ENCODE measurements around the gene MUC20. TPM values are rescaled to one million over a fixed set of nuclear protein-coding genes. Genes with fewer than 3 reads are reported as not detected.

Gene MUC20
- total and polyA plus RNA-seq, 9 of the 15 experiments (the other 6 are each of a cell fraction or from before 2014, with no cell fraction given): 0.03 to 0.23 (median 0.15) TPM; not detected in 3

- Histone ChIP-seq H3K79me2 (ENCODE audit: control insufficient read depth, insufficient read depth, low read length) (no peaks in the 10 kb centered on the region), H3K27me3 (ENCODE audit: control insufficient read depth in 2 of 2, insufficient read depth in 2 of 2, low read length in 2 of 2) (peaks cover 30 to 38% of the 10 kb centered on the region in 2 experiments), H4K20me1 (replicated peaks; ENCODE audit: control insufficient read depth, insufficient read depth, low read length) (no peaks in the 10 kb centered on the region; the same call in 1 of the 2 replicates), H3K27ac (ENCODE audit: extremely low read depth, low read depth, low read length) (no peak overlapping the region), H3K4me1 (replicated peaks in 1 of 2; ENCODE audit: control insufficient read depth in 2 of 2, insufficient read depth in 2 of 2, low read length in 2 of 2) (peaks cover 0 to 5% of the 10 kb centered on the region in 2 experiments; a peak in 3 of 5 replicates), H3K36me3 (ENCODE audit: control insufficient read depth, insufficient read depth, low read length) (no peaks in the 10 kb centered on the region), H3K4me3 (no peak overlapping the region), H3K9me1 (ENCODE audit: control insufficient read depth, insufficient read depth, low read length) (no peaks in the 10 kb centered on the region), H3K9me3 (replicated peaks; ENCODE audit: control insufficient read depth, insufficient read depth, low read depth, low read length) (no peaks in the 10 kb centered on the region), H3K9ac (ENCODE audit: insufficient read depth in 1 of 2, low read depth in 2 of 2, low read length in 2 of 2) (no peak overlapping the region), H2AFZ (ENCODE audit: low read depth, low read length) (no peak overlapping the region), H3K4me2 (ENCODE audit: insufficient read depth, low read length) (no peak overlapping the region)
- POLR2A ChIA-PET: interaction anchor here (0.7 to 3.2 kb wide), 6 partner anchors 8 to 133 kb away, joined by 3 to 24 read pairs (median 6); no protein-coding TSS in a partner anchor
- no TSS peak for BruUV-seq (replicated peaks)
- no peak for ATAC-seq
- intact Hi-C loops (cut with micrococcal nuclease) (loop anchor here (10.0 kb wide), 2 partner anchors 173 to 477 kb away; partner anchors contain the start of gene PPP1R2), in situ Hi-C loops (cut with MboI) (loop anchor here (5.0 to 25.0 kb wide), 3 partner anchors 101 to 794 kb away; partner anchors contain the start of genes RNF168, SLC51A, SMCO1 and ZDHHC19)
- no peak for DNase-seq (ENCODE audit: extremely low read depth in 1 of 4, low spot score in 3 of 4)
- CTCF ChIA-PET (ENCODE audit: low intra/inter-chr PET ratio): no interaction called here
- FAIRE-seq: no peak
- WGBS (ENCODE audit: insufficient coverage, low coverage, missing lambda C conversion rate): under 1% methylated on average over 5 of the region's 5 CpGs
- TF ChIP-seq ZNF695 (CRISPR knock-in tag; IDR thresholded peaks at IDR 0.05) (no peak), GABPB2 (CRISPR knock-in tag; conservative IDR thresholded peaks at IDR 0.05) (no peak), MBD1 (CRISPR knock-in tag; IDR thresholded peaks at IDR 0.05) (no peak), CBX8 (IDR thresholded peaks at IDR 0.05; ENCODE audit: borderline replicate concordance, extremely low read depth, low read depth, low read length, poor library complexity, severe bottlenecking) (peak; percentile 99), KLF13 (tag; IDR thresholded peaks at IDR 0.05; ENCODE audit: borderline replicate concordance, low read depth) (no peak), MLLT1 (IDR thresholded peaks at IDR 0.05) (0 out of 4 replicates have a peak, but pooled peaks of 1 of the 2 experiments have one; percentile 43), FOXP1 (CRISPR knock-in tag; IDR thresholded peaks at IDR 0.05) (0 out of 2 replicates have a peak, but pooled peaks have one; percentile 50), MTA1 (IDR thresholded peaks at IDR 0.05; ENCODE audit: borderline replicate concordance) (peak; percentile 16; the same call in 1 of the 2 replicates), ZKSCAN3 (CRISPR knock-in tag; IDR thresholded peaks at IDR 0.05) (no peak), NR1H2 (CRISPR knock-in tag; IDR thresholded peaks at IDR 0.05) (no peak), SMARCA5 (IDR thresholded peaks at IDR 0.05) (no peak), FOXA3 (CRISPR knock-in tag; conservative IDR thresholded peaks at IDR 0.05 in 1 of 2, IDR thresholded peaks at IDR 0.05 in 1 of 2) (0 out of 4 replicates have a peak, but pooled peaks of 1 of the 2 experiments have one; percentile 41), ZNF280B (CRISPR knock-in tag; IDR thresholded peaks at IDR 0.05) (no peak), TEAD4 (IDR thresholded peaks at IDR 0.05; ENCODE audit: low read length) (no peak), TEAD4 (CRISPR knock-in tag; IDR thresholded peaks at IDR 0.05; ENCODE audit: borderline replicate concordance) (0 out of 2 replicates have a peak, but pooled peaks have one; percentile 53), ZNF184 (CRISPR knock-in tag; IDR thresholded peaks at IDR 0.05) (no peak)
Measured at GRCh38 chr3:195717852-195718476, 2.8 kb upstream of the MUC20 start.
